ENCODE measurements around the gene LSM14A. TPM values are rescaled to one million over a fixed set of nuclear protein-coding genes. Genes with fewer than 3 reads are reported as not detected.

The LSM14A gene
- polyA plus RNA-seq, 1 donor, result 77.2 TPM

DNA sequence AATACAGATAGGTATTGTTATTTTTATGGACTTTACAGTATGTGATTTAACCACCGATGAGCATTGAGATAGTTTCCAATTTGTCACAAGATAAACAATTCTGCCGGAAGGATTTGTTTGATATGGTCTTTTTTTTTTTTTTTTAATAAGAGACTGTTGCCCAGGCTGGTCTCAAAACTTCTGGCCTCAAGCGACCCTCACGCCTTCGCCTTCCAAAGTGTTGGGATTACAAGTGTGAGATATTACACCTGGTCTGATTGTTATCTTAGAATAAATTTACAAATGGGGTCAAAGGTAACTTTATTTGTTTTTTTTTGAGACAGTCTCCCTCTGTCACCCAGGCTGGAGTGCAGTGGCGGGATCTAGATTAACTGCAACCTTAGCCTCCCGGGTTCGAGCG, 83.2 kb downstream of the LSM14A start:
- no peak for DNase-seq (ENCODE audit: low read depth)

DNA sequence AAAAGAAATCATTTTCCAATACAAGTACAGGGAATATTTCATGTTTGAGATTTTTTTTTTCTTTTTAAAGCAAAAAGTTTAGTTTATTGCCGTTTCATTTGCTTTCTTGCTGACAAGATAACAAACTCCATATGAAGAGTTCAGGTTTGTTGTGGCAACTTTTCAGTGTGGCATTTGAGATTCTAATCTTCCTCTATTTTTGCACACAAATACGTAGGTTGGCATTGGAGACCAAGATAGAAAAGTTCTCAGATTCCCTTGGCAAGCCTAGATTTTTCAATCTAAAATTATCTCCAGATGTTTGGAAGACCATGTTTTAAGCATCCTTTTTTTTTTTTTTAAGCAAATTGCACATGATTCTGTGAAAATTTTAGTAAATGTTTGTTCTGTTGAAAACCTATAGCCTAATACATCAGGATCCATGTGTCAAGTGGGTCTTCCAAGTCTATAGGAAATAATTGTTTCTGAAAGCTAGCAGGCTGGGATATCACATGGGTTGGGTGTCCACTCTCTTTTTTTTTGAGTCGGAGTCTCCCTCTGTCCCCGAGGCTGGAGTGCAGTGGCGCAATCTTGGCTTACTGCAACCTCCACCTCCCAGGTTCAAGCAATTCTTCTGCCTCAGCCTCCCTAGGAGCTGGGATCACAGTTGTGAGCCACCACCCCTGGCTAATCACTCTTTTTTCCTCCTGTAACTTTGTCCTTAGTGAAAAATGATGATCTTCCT, 84.7 kb downstream of the LSM14A start:
- no peak for DNase-seq (ENCODE audit: low read depth)

DNA sequence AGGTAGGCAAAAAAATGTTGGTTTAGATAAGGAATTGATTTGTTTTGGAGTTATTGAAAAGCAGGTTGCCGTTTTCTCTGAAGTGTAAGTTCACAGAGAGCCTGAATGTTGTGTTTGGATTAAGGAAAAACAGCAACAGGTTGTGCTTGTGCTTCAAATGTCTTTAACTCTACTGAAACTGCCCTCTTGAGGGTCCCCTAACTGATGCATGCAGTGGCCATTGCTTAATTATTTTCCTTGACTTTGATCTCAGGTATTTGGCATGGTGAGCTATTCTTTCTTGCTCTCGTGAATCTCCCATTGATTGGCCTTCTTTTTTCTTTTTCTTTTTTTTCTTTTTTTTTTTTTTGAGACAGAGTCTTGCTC, 85.2 kb downstream of the LSM14A start:
- DNase-seq (ENCODE audit: low read depth), result no peak

DNA sequence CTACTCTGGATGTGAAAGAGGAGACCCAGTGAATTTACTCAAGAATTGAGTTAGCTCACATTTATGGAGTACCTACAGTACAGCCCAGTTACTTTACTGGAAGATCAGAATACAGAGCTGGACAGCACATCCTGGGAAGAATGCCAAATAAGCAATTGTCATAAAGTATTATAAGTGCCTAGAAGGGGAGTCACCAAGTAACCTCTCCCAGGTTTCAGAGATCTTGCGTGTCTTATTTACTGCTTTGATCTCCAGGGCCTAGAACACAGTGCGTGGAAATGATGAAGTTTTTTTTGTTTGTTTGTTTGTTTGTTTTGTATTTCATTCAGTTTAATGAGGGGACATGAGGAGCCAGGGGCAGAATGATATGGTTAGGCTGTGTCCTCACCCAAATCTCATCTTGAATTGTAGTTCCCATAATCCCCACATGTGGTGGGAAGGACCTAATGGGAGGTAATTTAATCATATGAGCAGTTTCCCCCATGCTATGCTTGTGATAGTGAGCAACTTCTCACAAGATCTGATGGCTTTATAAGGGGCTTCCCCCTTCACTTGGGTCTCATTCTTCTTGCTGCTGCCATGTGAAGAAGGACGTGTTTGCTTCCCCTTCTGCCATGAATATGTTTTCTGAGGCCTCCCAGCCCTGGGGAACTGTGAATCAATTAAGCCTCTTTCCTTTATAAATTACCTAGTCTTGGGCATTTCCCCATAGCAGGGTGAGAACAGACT, 87.2 kb downstream of the LSM14A start:
- DNase-seq (ENCODE audit: low read depth), result no peak

DNA sequence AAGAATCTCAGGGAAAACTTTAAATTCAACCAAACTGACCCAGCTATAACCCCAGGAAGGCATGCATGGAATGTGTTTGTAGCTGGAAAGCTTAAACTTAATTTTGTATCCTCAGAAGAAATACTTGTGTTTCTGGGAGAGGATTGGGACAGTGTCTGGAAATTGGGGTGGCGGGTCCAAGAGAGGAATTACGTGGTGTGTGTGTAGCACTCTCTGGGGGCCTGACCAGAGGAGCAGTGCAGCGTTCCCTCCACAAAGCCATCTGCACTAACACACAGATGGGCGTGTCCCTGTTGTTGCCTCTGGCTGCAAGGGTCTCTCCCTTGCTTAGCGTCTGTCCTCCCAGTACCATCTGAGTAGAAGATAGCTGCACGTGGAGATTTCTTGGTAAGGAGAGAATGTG, 88.5 kb downstream of the LSM14A start:
- no peak for DNase-seq (ENCODE audit: low read depth)

DNA sequence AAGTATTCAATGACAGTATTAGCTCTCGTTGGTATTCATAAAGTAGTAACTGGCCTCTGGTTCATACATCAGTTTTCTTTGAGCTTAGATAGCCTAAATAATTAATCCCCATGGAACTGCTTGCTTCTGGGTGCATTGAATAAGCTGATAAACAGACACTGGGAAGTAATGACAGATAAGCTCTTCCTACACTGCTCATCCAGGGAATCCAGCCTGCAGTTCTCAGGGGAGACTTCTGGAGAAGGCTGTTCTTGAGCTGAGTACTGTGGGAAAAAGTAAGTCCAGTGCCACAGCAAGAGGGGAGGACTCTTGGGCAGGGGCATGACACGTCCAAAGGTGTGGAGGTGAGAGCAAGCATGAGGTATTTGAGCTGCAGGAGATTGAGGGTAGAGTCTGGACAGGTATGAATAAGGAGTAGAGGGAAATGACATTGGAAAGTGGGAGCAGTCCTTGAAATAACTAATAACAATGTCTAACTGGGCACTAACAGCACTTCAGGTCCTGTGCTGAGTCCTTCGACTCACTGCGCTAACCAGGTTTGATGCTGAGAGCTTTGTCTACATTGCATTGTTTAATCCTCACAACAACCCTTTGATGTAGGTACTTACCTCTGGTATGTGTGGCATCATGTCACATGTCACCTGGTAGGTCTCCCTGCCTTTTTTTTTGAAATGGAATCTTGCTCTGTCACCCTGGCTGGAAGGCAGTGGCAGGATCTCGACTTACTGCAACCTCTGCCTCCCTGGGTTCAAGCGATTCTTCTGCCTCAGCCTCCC, 89.2 kb downstream of the LSM14A start:
- no peak for DNase-seq (ENCODE audit: low read depth)

DNA sequence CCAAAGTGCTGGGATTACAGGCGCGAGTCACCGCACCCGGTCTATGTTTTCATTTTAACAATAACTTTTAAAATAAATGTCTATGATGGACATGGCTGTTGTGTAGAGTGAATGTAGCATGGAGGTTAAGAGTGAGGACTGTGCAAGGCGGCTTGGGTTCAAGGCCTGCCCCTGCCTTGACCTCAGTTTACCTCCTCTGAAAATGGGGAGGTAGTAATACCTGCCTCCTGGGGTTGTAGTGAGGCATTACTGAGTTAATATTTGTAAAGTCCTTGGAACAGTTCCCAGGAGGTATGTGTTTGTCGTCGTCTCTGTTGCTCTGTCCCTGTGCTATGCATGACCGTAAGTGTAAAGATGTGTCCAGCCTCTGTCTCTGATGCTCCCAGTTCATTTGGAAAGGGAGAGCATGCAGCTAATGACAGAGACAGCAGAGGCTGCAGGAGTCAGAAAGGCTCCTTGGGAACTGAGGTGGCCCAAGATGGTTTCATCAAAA, 91.5 kb downstream of the LSM14A start:
- DNase-seq (ENCODE audit: low read depth), result no peak

DNA sequence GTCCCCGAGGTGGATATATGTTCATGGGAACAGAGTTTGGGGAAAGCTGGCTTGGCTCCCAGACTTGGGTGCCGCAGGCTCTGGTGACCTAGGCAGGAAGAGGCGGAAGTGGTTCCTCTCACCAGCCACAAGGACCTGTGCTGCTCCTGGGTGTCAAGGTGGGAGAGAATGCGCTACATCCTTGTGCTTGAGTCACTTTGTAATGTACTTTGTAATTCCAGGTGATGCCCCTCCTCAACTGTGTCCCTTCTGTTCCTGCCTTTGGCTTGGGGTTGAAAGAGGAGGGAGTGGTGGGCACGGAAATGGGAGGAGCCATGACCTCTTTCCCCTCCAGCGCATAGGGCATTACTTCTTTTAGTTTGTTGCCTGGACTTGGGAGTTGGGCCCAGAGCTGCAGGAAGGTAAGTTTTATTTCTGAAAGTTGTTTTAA, 92.9 kb downstream of the LSM14A start:
- DNase-seq (ENCODE audit: low read depth), result no peak

DNA sequence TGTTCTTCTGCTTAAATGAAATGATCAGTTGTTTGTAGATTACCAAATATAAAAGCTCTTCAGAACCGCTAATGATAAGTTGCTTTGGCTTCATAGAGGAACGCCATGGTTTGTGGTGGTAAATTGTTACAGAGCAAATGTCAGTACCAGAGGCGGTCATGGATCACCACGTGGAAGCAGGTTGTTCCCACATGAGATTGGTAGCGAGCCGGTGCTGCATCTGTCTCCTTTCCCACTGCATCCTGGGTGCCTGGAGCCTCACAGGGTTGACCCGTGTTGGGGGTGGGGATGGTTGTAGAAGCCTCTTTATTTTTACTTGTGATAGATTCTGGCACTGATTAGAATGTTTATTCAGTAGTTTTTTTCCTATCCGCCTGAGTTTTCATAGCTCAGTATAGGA, 96.8 kb downstream of the LSM14A start:
- no peak for DNase-seq (ENCODE audit: low read depth)

DNA sequence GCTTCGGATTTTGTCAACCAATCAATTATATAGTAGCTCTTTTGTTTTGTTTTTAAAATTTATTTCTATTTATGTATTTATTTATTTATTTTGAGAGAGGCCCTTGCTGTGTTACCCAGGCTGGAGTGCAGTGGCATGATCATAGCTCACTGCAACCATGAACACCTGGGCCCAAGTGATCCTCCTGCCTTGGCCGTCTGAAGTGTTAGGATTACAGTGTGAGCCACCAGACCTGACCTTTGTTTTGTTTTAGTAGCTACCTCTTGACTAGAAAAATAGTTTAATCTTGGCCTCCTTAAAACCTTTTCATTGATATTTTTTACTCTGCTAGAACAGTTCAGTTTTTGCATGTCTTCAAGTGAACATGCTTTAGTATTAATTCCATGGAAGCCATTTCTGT, 97.2 kb downstream of the LSM14A start:
- no peak for DNase-seq (ENCODE audit: low read depth)

DNA sequence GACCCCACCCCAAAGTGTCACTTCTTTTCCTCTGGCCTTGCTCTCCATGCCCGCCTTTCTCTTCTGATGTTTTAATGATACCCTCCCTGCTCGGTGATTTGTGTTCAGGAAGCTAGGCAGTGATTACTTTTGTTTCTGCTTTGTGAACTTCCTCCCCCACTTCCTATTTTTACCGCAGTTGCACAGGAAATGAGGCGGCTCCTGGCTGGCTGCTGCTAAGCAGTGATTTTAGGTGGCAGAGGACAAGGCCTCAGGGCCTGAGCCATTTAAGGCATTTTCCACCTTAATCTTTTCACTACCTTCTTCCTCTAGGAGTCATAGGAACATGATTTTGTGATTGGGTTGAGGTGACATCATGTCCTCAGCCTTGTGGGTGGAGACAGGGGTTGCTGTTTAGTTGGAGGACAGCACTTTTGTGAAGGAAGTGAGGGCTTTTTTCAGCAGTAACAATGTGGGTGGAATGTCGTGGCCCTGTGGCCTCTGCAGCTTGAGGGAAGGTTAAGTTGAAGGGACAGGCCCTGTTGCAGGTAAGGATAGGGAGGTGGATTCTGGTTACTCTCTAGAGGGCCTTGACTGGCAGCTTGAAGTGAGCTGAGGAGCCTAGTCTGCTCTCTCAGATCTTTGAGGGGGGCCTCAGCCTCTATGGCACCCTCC, 97.8 kb downstream of the LSM14A start:
- no peak for DNase-seq (ENCODE audit: low read depth)

DNA sequence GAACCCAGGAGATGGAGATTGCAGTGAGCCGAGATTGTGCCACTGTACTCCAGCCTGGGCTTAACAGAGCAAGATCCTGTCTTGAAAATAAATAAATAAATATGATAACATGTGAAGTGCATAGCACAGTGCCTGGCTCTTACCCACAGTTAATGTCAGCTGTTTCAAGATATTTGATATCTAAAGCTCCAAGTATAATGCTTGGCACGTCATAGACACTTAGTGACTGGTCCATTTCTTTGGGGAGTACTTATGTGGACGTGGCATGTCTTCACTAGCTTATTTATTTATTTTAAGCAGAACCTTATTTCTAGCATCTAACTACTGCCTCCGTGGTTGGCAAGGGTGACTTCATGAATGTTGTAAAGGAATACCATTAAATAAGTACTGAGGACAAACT, 100.8 kb downstream of the LSM14A start:
- DNase-seq (ENCODE audit: low read depth), result no peak

DNA sequence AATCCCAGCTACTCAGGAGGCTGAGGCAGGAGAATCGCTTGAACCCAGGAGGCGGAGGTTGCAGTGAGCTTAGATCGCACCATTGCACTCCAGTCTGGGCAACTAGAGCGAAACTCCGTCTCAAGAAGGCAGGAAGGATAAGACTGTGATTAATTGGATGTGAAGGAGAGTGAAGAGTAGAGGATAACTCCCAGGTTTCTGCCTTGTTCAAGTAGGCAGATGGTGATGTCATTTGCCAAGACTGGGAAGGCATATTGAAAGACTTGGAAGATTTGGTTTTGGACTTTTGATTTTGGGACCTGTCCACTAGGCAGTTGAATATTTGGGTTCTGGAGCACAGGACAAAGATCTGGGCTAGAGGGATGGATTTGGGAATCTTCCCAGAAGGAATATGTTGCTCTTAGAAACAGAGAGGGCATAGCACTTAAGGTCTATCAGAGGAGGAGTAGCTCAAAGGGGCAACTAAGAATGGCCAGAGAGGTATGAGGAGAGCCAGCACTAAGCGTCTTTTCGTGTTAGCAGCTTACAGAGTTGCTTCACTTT, 102.1 kb downstream of the LSM14A start:
- no peak for DNase-seq (ENCODE audit: low read depth)

DNA sequence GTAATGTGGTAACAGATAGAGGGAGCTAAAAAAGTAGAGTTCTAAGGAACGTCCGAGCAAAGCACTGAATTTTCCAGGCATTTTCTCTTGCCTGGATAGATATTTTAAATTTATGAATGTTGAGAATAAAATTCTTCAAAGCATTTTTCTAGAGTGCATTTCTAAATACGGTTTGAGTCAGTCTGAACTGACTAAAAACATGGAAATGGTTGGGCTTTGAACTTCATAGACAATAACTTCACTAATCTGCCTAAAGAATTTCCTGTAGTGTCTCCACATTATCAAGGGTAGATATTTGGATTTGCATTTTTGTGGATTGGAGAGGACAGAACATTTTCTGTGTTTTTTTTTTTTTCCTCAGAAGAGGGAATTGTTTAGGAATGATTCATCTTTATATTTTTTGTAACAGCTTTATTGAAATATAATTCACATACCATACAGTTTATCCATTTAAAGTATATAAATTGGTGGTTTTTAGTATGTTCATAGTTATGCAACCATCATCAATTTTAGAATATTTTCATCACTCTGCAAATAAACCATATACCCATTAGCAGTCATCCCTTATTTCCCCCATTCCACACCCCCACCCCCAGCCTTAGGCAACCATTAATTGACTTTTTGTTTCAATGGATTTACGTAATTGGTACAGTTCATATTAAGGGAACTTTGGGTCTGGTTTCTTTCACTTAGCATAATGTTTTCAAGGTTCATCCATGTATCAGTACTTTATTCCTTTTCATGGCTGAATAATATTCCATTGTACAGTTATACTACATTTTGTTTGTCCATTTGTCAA, 102.7 kb downstream of the LSM14A start:
- no peak for DNase-seq (ENCODE audit: low read depth)

DNA sequence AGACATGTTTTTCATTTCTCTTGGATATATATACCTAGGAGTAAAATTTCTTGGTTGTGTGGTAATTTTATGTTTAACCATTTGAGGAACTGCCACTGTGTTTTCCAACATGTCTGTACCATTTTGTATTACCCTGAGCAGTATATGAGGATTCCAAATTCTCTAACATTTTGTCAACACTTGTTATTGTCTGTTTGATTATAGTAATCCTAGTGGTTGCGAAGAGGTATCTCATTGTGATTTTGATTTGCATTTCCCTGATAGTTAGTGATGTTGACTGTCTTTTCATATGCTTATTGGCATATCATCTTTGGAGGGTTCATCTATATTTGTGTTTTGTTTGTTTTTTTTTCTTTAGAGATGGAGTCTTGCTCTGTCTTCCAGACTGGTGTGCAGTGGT, 103.4 kb downstream of the LSM14A start:
- no peak for DNase-seq (ENCODE audit: low read depth)

DNA sequence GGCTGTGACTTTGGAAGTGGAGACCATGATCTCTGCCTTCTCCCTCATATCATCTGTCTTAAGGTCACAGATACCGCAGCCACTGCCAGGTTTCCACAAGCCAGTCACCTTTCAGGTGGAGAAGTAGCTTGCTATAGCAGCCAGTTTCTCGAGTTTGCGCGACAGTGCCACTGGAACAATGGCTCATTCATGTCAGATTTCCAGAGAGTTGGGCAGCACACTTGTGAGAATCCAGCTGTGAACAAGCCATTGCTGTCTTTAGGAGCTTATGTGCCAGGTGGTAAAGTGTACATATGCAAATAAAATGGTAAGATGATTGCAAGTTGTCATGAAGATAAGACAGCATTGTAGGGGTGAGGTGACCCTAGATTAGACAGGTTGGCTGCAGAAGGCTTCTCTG, 104.3 kb downstream of the LSM14A start:
- DNase-seq (ENCODE audit: low read depth), result no peak

DNA sequence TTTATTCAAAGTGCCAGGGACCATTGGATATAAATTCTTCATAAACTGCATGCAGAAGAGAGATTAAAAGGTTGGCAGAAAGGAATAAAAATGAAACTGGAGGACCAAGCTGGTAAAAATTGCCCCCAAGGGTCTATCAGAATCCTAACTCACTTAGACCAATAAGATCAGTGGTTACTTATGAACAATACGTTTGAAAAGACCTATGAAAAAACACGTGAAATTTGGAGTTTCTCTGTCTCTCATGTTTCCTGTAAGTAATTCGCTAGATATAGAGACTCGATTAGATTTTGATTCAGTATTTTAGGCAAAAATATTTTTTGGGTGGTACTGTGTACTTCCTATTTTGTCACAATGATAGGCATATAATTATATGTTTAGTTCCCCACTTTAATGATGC, 104.9 kb downstream of the LSM14A start:
- DNase-seq (ENCODE audit: low read depth), result no peak

DNA sequence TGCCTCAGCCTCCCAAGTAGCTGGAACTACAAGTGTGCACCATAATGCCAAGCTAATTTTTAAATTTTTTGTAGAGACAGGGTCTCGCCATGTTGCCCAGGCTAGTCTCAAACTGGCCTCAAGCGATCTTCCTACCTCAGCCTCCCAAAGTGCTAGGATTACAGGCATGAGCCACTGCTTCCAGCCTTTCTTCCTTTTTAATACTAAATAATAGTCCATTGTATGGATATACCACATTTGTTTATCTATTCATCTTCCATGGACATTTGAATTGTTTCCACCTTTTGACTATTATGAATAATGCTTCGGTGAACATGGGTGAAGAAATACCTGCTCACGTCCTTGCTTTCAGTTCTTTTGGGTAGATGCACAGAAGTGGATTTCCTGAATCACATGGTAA, 106.5 kb downstream of the LSM14A start:
- DNase-seq (ENCODE audit: low read depth), result no peak
